Sigmoid colon (tissue), 7 donors: Measurements from ENCODE around the gene SH3BP5. TPM values are rescaled to one million over a fixed set of nuclear protein-coding genes. Genes with fewer than 3 reads are reported as not detected.
A peak's percentile ranks its signal among the peaks of the same experiment; 100 is the strongest.

ENCODE experiments used
- DNase-seq: peaks from one replicate; pipeline ENCODE4 v3.0.0-alpha.2; 2019
- H3K27ac ChIP-seq, 4 donors: fragments of 200-600 bp; sonication (generic); one replicate each; pipeline ENCODE4 v1.5.1; 2016 to 2019; ENCODE audit warnings: mild to moderate bottlenecking in 1 of 4
- H3K27me3 ChIP-seq, 3 donors: fragments of 200-600 bp; sonication (generic); one replicate each; pipeline ENCODE4 v1.5.1; 2019; ENCODE audit warnings: mild to moderate bottlenecking in 1 of 3
- H3K36me3 ChIP-seq, 4 donors: fragments of 200-600 bp; sonication (generic); one replicate each; pipeline ENCODE4 v1.5.1; 2016 to 2019
- H3K4me1 ChIP-seq, 4 donors: fragments of 200-600 bp; sonication (generic); one replicate each; pipeline ENCODE4 v1.5.1; 2017 to 2019
- H3K4me3 ChIP-seq, 4 donors: fragments of 200-600 bp; sonication (generic); one replicate each; pipeline ENCODE4 v1.5.1; 2017 to 2019; ENCODE audit warnings: mild to moderate bottlenecking in 2 of 4, moderate library complexity in 1 of 4
- H3K9me3 ChIP-seq, 4 donors: fragments of 200-600 bp in 3 of 4; sonication (generic) in 3 of 4; one replicate each; pipeline versions ENCODE4 v1.5.1 to v1.6.1; 2013 to 2019
- CTCF ChIP-seq, 4 experiments: fragments of 450-650 bp in 3 of 4; fragments of 200-600 bp in 1 of 4; IDR thresholded peaks; one replicate each; pipeline ENCODE4 v1.5.1; 2016 to 2019; ENCODE audit warnings: antibody characterized with exemption in 4 of 4, mild to moderate bottlenecking in 3 of 4, moderate library complexity in 2 of 4
- EP300 ChIP-seq, 4 donors: sonication (generic); formaldehyde crosslinking; IDR thresholded peaks; one replicate each; pipeline ENCODE4 v1.6.1; 2017; ENCODE audit warnings: antibody characterized with exemption in 4 of 4
- POLR2A ChIP-seq, 2 donors: fragments of 450-650 bp; IDR thresholded peaks; one replicate each; pipeline ENCODE4 v1.6.1; 2016; ENCODE audit warnings: antibody characterized with exemption in 2 of 2, mild to moderate bottlenecking in 2 of 2, moderate library complexity in 2 of 2
- POLR2AphosphoS5 ChIP-seq, 4 donors: sonication (generic); formaldehyde crosslinking; IDR thresholded peaks; one replicate each; pipeline ENCODE4 v1.6.1; 2017; ENCODE audit warnings: antibody characterized with exemption in 4 of 4
- WGBS, 2 donors: extraction: QIAGEN DNeasy Blood & Tissue Kit; methylation state at CpG; one replicate each; pipeline ENCODE4 v1.1.7; 2013; 5-methylcytosine and 5-hydroxymethylcytosine counted together
- intact Hi-C: fragments of 100-400 bp; cut with DNase I; formaldehyde crosslinking; loops from one replicate; pipeline ENCODE4 v1.15.1; 2023
- polyA plus RNA-seq, 3 donors: library from polyadenylated mRNA; stranded (reverse); fragments of 200-250 nt; gene quantifications; one replicate each; pipeline ENCODE4 v1.2.3, GENCODE V29; 2013
- total RNA-seq, 4 donors: library from RNA; depleted of rRNA; stranded (reverse); fragments of >200 nt; gene quantifications; one replicate each; pipeline ENCODE4 v1.1.0, GENCODE V29; 2016
- donor health status: healthy with polysubstance abuse.
- donor health status: Bipolar disorder and iron deficiency.
- donor health status: healthy.

The SH3BP5 gene
- total and polyA plus RNA-seq, 7 donors: 5.5 to 40.4 (median 31.2) TPM

- intact Hi-C loops: loop anchor here (10.0 kb wide), 1 partner anchor 304 kb away; no protein-coding TSS in a partner anchor
- H3K27ac ChIP-seq: no peak overlapping the region
Observed at GRCh38 chr3:15260531-15260930, 71.9 kb downstream of the SH3BP5 start.

GRCh38 chr3:15258720-15259119 is 73.7 kb downstream of the SH3BP5 start:
- H3K9me3 ChIP-seq: no peaks in the 10 kb centered on the region
- peaks cover 0 to 3% (median 0%) of the 10 kb centered on the region in 4 donors for H3K4me1 ChIP-seq
- peaks cover 0 to 73% (median 22%) of the 10 kb centered on the region in 4 donors for H3K36me3 ChIP-seq
- TF ChIP-seq EP300 (IDR thresholded peaks at IDR 0.05) (no peak), POLR2AphosphoS5 (IDR thresholded peaks at IDR 0.05) (no peak), POLR2A (IDR thresholded peaks at IDR 0.05) (no peak), CTCF (IDR thresholded peaks at IDR 0.05) (no peak)
- no peak overlapping the region for H3K4me3 ChIP-seq
- 96 to 97% methylated on average over 7 of the region's 7 CpGs for WGBS, 2 donors
- intact Hi-C loops: loop anchor here (5.0 kb wide), 1 partner anchor 51 kb away; the partner anchor contains the start of gene CAPN7
- no peaks in the 10 kb centered on the region for H3K27me3 ChIP-seq
- no peak for DNase-seq
- no peak overlapping the region for H3K27ac ChIP-seq

More at GRCh38 chr3:15260531-15260930, 71.9 kb downstream of the SH3BP5 start:
- no peak overlapping the region for H3K4me3 ChIP-seq
- no peaks in the 10 kb centered on the region for H3K9me3 ChIP-seq
- H3K4me1 ChIP-seq: peaks cover 0 to 6% (median 4%) of the 10 kb centered on the region in 4 donors
- WGBS, 2 donors: 94 to 98% methylated on average over 4 of the region's 4 CpGs
- H3K27me3 ChIP-seq: no peaks in the 10 kb centered on the region
- TF ChIP-seq CTCF (IDR thresholded peaks at IDR 0.05): no peak
- TF ChIP-seq POLR2AphosphoS5 (IDR thresholded peaks at IDR 0.05): peak in 2 of 4 donors; percentile 8 to 11
- no peak for DNase-seq
- H3K36me3 ChIP-seq: peaks cover 0 to 55% (median 13%) of the 10 kb centered on the region in 4 donors

- intact Hi-C loops: loop anchor here (5.0 kb wide), 1 partner anchor 50 kb away; the partner anchor contains the start of gene CAPN7
- no peak for TF ChIP-seq CTCF (IDR thresholded peaks at IDR 0.05)
- TF ChIP-seq POLR2A (IDR thresholded peaks at IDR 0.05): no peak
- TF ChIP-seq POLR2AphosphoS5 (IDR thresholded peaks at IDR 0.05): no peak
- TF ChIP-seq EP300 (IDR thresholded peaks at IDR 0.05): no peak
- 90 to 91% methylated on average over 8 of the region's 8 CpGs for WGBS, 2 donors
- no peak overlapping the region for H3K4me3 ChIP-seq
- H3K4me1 ChIP-seq: no peaks in the 10 kb centered on the region
- no peak for DNase-seq
- no peaks in the 10 kb centered on the region for H3K9me3 ChIP-seq
- H3K27ac ChIP-seq: peak overlapping the region in 1 of 4 donors; percentile 12
- H3K27me3 ChIP-seq: no peaks in the 10 kb centered on the region
- H3K36me3 ChIP-seq: peaks cover 0 to 90% (median 29%) of the 10 kb centered on the region in 4 donors
Observed at GRCh38 chr3:15256861-15257341, 75.5 kb downstream of the SH3BP5 start.

GRCh38 chr3:15255215-15255614 is 77.2 kb downstream of the SH3BP5 start:
- H3K4me1 ChIP-seq: no peaks in the 10 kb centered on the region
- H3K9me3 ChIP-seq: no peaks in the 10 kb centered on the region
- TF ChIP-seq CTCF (IDR thresholded peaks at IDR 0.05) (no peak), POLR2AphosphoS5 (IDR thresholded peaks at IDR 0.05) (no peak), POLR2A (IDR thresholded peaks at IDR 0.05) (no peak), EP300 (IDR thresholded peaks at IDR 0.05) (no peak)
- intact Hi-C loops: loop anchor here (5.0 kb wide), 1 partner anchor 48 kb away; the partner anchor contains the start of gene CAPN7
- 95 to 99% methylated on average over 2 of the region's 2 CpGs for WGBS, 2 donors
- no peak overlapping the region for H3K27ac ChIP-seq
- H3K27me3 ChIP-seq: no peaks in the 10 kb centered on the region
- H3K4me3 ChIP-seq: no peak overlapping the region
- no peak for DNase-seq
- H3K36me3 ChIP-seq: peaks cover 0 to 95% (median 37%) of the 10 kb centered on the region in 4 donors
